ENCODE measurements around the gene EMID1. TPM values are rescaled to one million over a fixed set of nuclear protein-coding genes. Genes with fewer than 3 reads are reported as not detected.

Gene EMID1
- total RNA-seq, 1 donor from 2014 or later, result 25.5 TPM

GRCh38 chr22:29208879-29209623 is 3.4 kb downstream of the EMID1 start:
- DNase-seq (ENCODE audit: low spot score), result no peak
- Mint-ChIP-seq H3K36me3 (ENCODE audit: low read depth, unreplicated experiment) (no peaks in the 10 kb centered on the region), H3K4me1 (ENCODE audit: unreplicated experiment) (peaks cover 18% of the 10 kb centered on the region), H3K27ac (ENCODE audit: unreplicated experiment) (no peak overlapping the region), H3K4me3 (ENCODE audit: unreplicated experiment) (no peak overlapping the region), H3K9me3 (ENCODE audit: unreplicated experiment) (no peaks in the 10 kb centered on the region), H3K27me3 (ENCODE audit: unreplicated experiment) (peaks cover 8% of the 10 kb centered on the region)
- TF ChIP-seq CTCF (IDR thresholded peaks at IDR 0.05; ENCODE audit: unreplicated experiment), result no peak

GRCh38 chr22:29209624-29209929 is 3.9 kb downstream of the EMID1 start:
- peaks cover 10% of the 10 kb centered on the region for H3K27me3 Mint-ChIP-seq (ENCODE audit: unreplicated experiment)
- no peaks in the 10 kb centered on the region for H3K36me3 Mint-ChIP-seq (ENCODE audit: low read depth, unreplicated experiment)
- peaks cover 17% of the 10 kb centered on the region for H3K4me1 Mint-ChIP-seq (ENCODE audit: unreplicated experiment)
- H3K9me3 Mint-ChIP-seq (ENCODE audit: unreplicated experiment), result no peaks in the 10 kb centered on the region
- no peak overlapping the region for H3K27ac Mint-ChIP-seq (ENCODE audit: unreplicated experiment)
- no peak for TF ChIP-seq CTCF (IDR thresholded peaks at IDR 0.05; ENCODE audit: unreplicated experiment)
- no peak overlapping the region for H3K4me3 Mint-ChIP-seq (ENCODE audit: unreplicated experiment)
- no peak for DNase-seq (ENCODE audit: low spot score)

- DNase-seq (ENCODE audit: low spot score), result no peak
- H3K27ac Mint-ChIP-seq (ENCODE audit: unreplicated experiment), result no peak overlapping the region
- no peaks in the 10 kb centered on the region for H3K36me3 Mint-ChIP-seq (ENCODE audit: low read depth, unreplicated experiment)
- H3K9me3 Mint-ChIP-seq (ENCODE audit: unreplicated experiment), result no peaks in the 10 kb centered on the region
- no peak for TF ChIP-seq CTCF (IDR thresholded peaks at IDR 0.05; ENCODE audit: unreplicated experiment)
- peaks cover 10% of the 10 kb centered on the region for H3K27me3 Mint-ChIP-seq (ENCODE audit: unreplicated experiment)
- H3K4me1 Mint-ChIP-seq (ENCODE audit: unreplicated experiment), result peaks cover 10% of the 10 kb centered on the region
- H3K4me3 Mint-ChIP-seq (ENCODE audit: unreplicated experiment), result no peak overlapping the region
Measured at GRCh38 chr22:29211066-29211465, 5.4 kb downstream of the EMID1 start.

DNA sequence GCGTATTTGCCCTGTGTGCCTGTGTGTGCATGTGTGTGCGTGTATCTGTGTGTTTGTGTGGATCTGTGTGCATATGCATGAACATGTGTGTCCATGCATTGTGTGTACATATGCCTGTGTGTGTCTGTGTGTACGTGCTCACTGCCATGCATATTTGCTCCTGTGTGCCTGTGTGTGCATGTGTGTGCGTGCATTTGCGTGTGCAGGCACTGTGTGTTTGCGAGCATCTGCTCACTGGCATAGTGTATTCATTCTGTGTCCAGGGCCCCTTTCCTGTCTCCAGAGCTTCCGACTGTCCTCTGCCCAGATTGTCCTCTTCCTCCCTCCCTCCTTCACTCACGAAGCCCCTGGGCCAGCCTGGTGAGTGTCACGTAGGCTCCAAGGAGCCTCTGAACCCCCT is 5.8 kb downstream of the EMID1 start:
- peaks cover 10% of the 10 kb centered on the region for H3K4me1 Mint-ChIP-seq (ENCODE audit: unreplicated experiment)
- no peak for DNase-seq (ENCODE audit: low spot score)
- TF ChIP-seq CTCF (IDR thresholded peaks at IDR 0.05; ENCODE audit: unreplicated experiment), result no peak
- no peaks in the 10 kb centered on the region for H3K9me3 Mint-ChIP-seq (ENCODE audit: unreplicated experiment)
- peaks cover 10% of the 10 kb centered on the region for H3K27me3 Mint-ChIP-seq (ENCODE audit: unreplicated experiment)
- H3K36me3 Mint-ChIP-seq (ENCODE audit: low read depth, unreplicated experiment), result no peaks in the 10 kb centered on the region
- H3K27ac Mint-ChIP-seq (ENCODE audit: unreplicated experiment), result no peak overlapping the region
- H3K4me3 Mint-ChIP-seq (ENCODE audit: unreplicated experiment), result no peak overlapping the region

DNA sequence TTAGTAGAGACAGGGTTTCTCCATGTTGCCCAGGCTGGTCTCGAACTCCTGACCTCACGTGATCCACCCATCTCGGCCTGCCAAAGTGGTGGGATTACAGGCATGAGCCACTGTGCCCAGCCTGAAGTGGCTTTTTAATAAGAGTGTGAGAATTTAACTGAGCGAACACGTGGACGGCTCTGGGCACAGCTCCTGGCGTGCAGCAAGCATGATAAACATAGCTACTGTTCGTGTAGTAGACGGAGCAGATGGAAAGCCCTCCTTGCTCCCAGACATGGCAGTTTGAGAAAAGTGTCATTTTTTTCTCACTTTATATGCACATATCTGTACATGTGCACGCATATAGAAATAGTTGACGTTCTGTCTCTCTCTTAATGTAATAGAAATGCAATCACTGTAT is 7.0 kb downstream of the EMID1 start:
- Mint-ChIP-seq H3K9me3 (ENCODE audit: unreplicated experiment) (no peaks in the 10 kb centered on the region), H3K27ac (ENCODE audit: unreplicated experiment) (no peak overlapping the region), H3K4me3 (ENCODE audit: unreplicated experiment) (no peak overlapping the region), H3K36me3 (ENCODE audit: low read depth, unreplicated experiment) (no peaks in the 10 kb centered on the region), H3K4me1 (ENCODE audit: unreplicated experiment) (peaks cover 10% of the 10 kb centered on the region), H3K27me3 (ENCODE audit: unreplicated experiment) (peaks cover 10% of the 10 kb centered on the region)
- no peak for DNase-seq (ENCODE audit: low spot score)
- TF ChIP-seq CTCF (IDR thresholded peaks at IDR 0.05; ENCODE audit: unreplicated experiment), result no peak

Measured in endothelial cell (in vitro differentiated cells).